ENCODE results near the gene CAST.

Gene CAST

GRCh38 chr5:96642281-96642640, 19.9 kb upstream of the CAST start:
- Histone ChIP-seq H3K4me1 (ENCODE audit: insufficient read depth, insufficient read length) (no peaks in the 10 kb centered on the region), H3K9me3 (ENCODE audit: insufficient read depth, low read length) (no peaks in the 10 kb centered on the region), H3K4me3 (ENCODE audit: insufficient read length, low read depth) (no peak overlapping the region), H3K9ac (ENCODE audit: insufficient read length, low read depth) (no peak overlapping the region), H3K36me3 (ENCODE audit: insufficient read depth, insufficient read length, low read length) (no peaks in the 10 kb centered on the region), H3K27me3 (ENCODE audit: insufficient read depth, insufficient read length) (no peaks in the 10 kb centered on the region)
- DNase-seq (ENCODE audit: low read depth, low spot score), result no peak
- TF ChIP-seq ZNF274 (IDR thresholded peaks at IDR 0.05; ENCODE audit: low read depth, low read length) (no peak), SUZ12 (IDR thresholded peaks at IDR 0.05; ENCODE audit: extremely low read depth, insufficient read depth, insufficient read length) (no peak), YY1 (IDR thresholded peaks at IDR 0.05; ENCODE audit: insufficient read depth, insufficient read length) (no peak)

GRCh38 chr5:96645091-96645490, 17.1 kb upstream of the CAST start:
- TF ChIP-seq ZNF274 (IDR thresholded peaks at IDR 0.05; ENCODE audit: low read depth, low read length), result no peak
- TF ChIP-seq YY1 (IDR thresholded peaks at IDR 0.05; ENCODE audit: insufficient read depth, insufficient read length), result no peak
- no peak for TF ChIP-seq SUZ12 (IDR thresholded peaks at IDR 0.05; ENCODE audit: extremely low read depth, insufficient read depth, insufficient read length)
- H3K9me3 ChIP-seq (ENCODE audit: insufficient read depth, low read length), result no peaks in the 10 kb centered on the region
- no peaks in the 10 kb centered on the region for H3K27me3 ChIP-seq (ENCODE audit: insufficient read depth, insufficient read length)
- DNase-seq (ENCODE audit: low read depth, low spot score), result no peak
- no peak overlapping the region for H3K9ac ChIP-seq (ENCODE audit: insufficient read length, low read depth)
- H3K4me1 ChIP-seq (ENCODE audit: insufficient read depth, insufficient read length), result no peaks in the 10 kb centered on the region
- H3K36me3 ChIP-seq (ENCODE audit: insufficient read depth, insufficient read length, low read length), result no peaks in the 10 kb centered on the region
- no peak overlapping the region for H3K4me3 ChIP-seq (ENCODE audit: insufficient read length, low read depth)

GRCh38 chr5:96648023-96648422, 14.2 kb upstream of the CAST start:
- no peaks in the 10 kb centered on the region for H3K4me1 ChIP-seq (ENCODE audit: insufficient read depth, insufficient read length)
- H3K36me3 ChIP-seq (ENCODE audit: insufficient read depth, insufficient read length, low read length), result no peaks in the 10 kb centered on the region
- no peaks in the 10 kb centered on the region for H3K9me3 ChIP-seq (ENCODE audit: insufficient read depth, low read length)
- no peaks in the 10 kb centered on the region for H3K27me3 ChIP-seq (ENCODE audit: insufficient read depth, insufficient read length)
- no peak overlapping the region for H3K9ac ChIP-seq (ENCODE audit: insufficient read length, low read depth)
- no peak for DNase-seq (ENCODE audit: low read depth, low spot score)
- TF ChIP-seq ZNF274 (IDR thresholded peaks at IDR 0.05; ENCODE audit: low read depth, low read length), result no peak
- no peak for TF ChIP-seq SUZ12 (IDR thresholded peaks at IDR 0.05; ENCODE audit: extremely low read depth, insufficient read depth, insufficient read length)
- TF ChIP-seq YY1 (IDR thresholded peaks at IDR 0.05; ENCODE audit: insufficient read depth, insufficient read length), result no peak
- no peak overlapping the region for H3K4me3 ChIP-seq (ENCODE audit: insufficient read length, low read depth)

DNA sequence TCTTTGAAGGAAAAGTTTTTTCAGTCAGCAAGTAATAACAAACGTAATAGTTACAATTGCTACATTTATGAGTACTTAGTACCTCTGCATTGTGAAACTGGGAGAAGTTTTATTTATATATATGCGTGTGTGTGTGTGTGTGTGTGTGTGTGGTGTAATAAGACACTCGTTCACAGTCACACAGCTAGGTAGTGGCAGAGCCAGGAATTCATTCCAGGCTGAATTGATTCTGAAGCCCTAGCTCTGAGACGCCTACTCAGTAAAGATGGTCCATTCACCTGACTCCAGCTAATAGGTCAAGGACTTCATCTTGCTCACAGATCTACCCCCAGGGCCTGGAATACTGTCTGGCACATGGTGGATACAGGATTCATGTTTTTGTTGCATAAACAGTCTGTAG, 13.6 kb upstream of the CAST start:
- Histone ChIP-seq H3K36me3 (ENCODE audit: insufficient read depth, insufficient read length, low read length) (no peaks in the 10 kb centered on the region), H3K4me1 (ENCODE audit: insufficient read depth, insufficient read length) (no peaks in the 10 kb centered on the region), H3K27me3 (ENCODE audit: insufficient read depth, insufficient read length) (no peaks in the 10 kb centered on the region), H3K4me3 (ENCODE audit: insufficient read length, low read depth) (no peak overlapping the region), H3K9ac (ENCODE audit: insufficient read length, low read depth) (no peak overlapping the region), H3K9me3 (ENCODE audit: insufficient read depth, low read length) (no peaks in the 10 kb centered on the region)
- TF ChIP-seq ZNF274 (IDR thresholded peaks at IDR 0.05; ENCODE audit: low read depth, low read length), result no peak
- no peak for TF ChIP-seq SUZ12 (IDR thresholded peaks at IDR 0.05; ENCODE audit: extremely low read depth, insufficient read depth, insufficient read length)
- no peak for TF ChIP-seq YY1 (IDR thresholded peaks at IDR 0.05; ENCODE audit: insufficient read depth, insufficient read length)
- no peak for DNase-seq (ENCODE audit: low read depth, low spot score)

GRCh38 chr5:96649251-96649662, 12.9 kb upstream of the CAST start:
- Histone ChIP-seq H3K4me3 (ENCODE audit: insufficient read length, low read depth) (no peak overlapping the region), H3K27me3 (ENCODE audit: insufficient read depth, insufficient read length) (no peaks in the 10 kb centered on the region), H3K4me1 (ENCODE audit: insufficient read depth, insufficient read length) (no peaks in the 10 kb centered on the region), H3K9me3 (ENCODE audit: insufficient read depth, low read length) (no peaks in the 10 kb centered on the region), H3K36me3 (ENCODE audit: insufficient read depth, insufficient read length, low read length) (no peaks in the 10 kb centered on the region), H3K9ac (ENCODE audit: insufficient read length, low read depth) (no peak overlapping the region)
- no peak for DNase-seq (ENCODE audit: low read depth, low spot score)
- TF ChIP-seq SUZ12 (IDR thresholded peaks at IDR 0.05; ENCODE audit: extremely low read depth, insufficient read depth, insufficient read length), result no peak
- no peak for TF ChIP-seq YY1 (IDR thresholded peaks at IDR 0.05; ENCODE audit: insufficient read depth, insufficient read length)
- no peak for TF ChIP-seq ZNF274 (IDR thresholded peaks at IDR 0.05; ENCODE audit: low read depth, low read length)

- TF ChIP-seq ZNF274 (IDR thresholded peaks at IDR 0.05; ENCODE audit: low read depth, low read length) (no peak), SUZ12 (IDR thresholded peaks at IDR 0.05; ENCODE audit: extremely low read depth, insufficient read depth, insufficient read length) (no peak), YY1 (IDR thresholded peaks at IDR 0.05; ENCODE audit: insufficient read depth, insufficient read length) (no peak)
- no peaks in the 10 kb centered on the region for H3K36me3 ChIP-seq (ENCODE audit: insufficient read depth, insufficient read length, low read length)
- no peak overlapping the region for H3K9ac ChIP-seq (ENCODE audit: insufficient read length, low read depth)
- no peaks in the 10 kb centered on the region for H3K9me3 ChIP-seq (ENCODE audit: insufficient read depth, low read length)
- no peaks in the 10 kb centered on the region for H3K4me1 ChIP-seq (ENCODE audit: insufficient read depth, insufficient read length)
- H3K27me3 ChIP-seq (ENCODE audit: insufficient read depth, insufficient read length), result no peaks in the 10 kb centered on the region
- H3K4me3 ChIP-seq (ENCODE audit: insufficient read length, low read depth), result no peak overlapping the region
- no peak for DNase-seq (ENCODE audit: low read depth, low spot score)
Measured at GRCh38 chr5:96649681-96650540, 12.3 kb upstream of the CAST start.

GRCh38 chr5:96651047-96651446, 11.1 kb upstream of the CAST start:
- H3K36me3 ChIP-seq (ENCODE audit: insufficient read depth, insufficient read length, low read length), result no peaks in the 10 kb centered on the region
- TF ChIP-seq SUZ12 (IDR thresholded peaks at IDR 0.05; ENCODE audit: extremely low read depth, insufficient read depth, insufficient read length) (no peak), ZNF274 (IDR thresholded peaks at IDR 0.05; ENCODE audit: low read depth, low read length) (no peak), YY1 (IDR thresholded peaks at IDR 0.05; ENCODE audit: insufficient read depth, insufficient read length) (no peak)
- DNase-seq (ENCODE audit: low read depth, low spot score), result no peak
- no peaks in the 10 kb centered on the region for H3K9me3 ChIP-seq (ENCODE audit: insufficient read depth, low read length)
- H3K4me3 ChIP-seq (ENCODE audit: insufficient read length, low read depth), result no peak overlapping the region
- H3K9ac ChIP-seq (ENCODE audit: insufficient read length, low read depth), result no peak overlapping the region
- H3K27me3 ChIP-seq (ENCODE audit: insufficient read depth, insufficient read length), result no peaks in the 10 kb centered on the region
- no peaks in the 10 kb centered on the region for H3K4me1 ChIP-seq (ENCODE audit: insufficient read depth, insufficient read length)

Measured in NT2/D1 (cell line).